ENCODE results near the gene NUDT16. TPM values are rescaled to one million over a fixed set of nuclear protein-coding genes. Genes with fewer than 3 reads are reported as not detected.

The NUDT16 gene
- total RNA-seq, 1 donor from 2014 or later = 15.7 TPM

Other genes with a start within 250 kb of the NUDT16 start
- 52.3 and 69.6 TPM in 2 replicates for gene MRPL3, start 121.2 kb downstream of the NUDT16 start, total RNA-seq